Brain microvascular endothelial cell (primary cell): ENCODE results near the gene PTPRU.

Source experiments
- DNase-seq: peaks from one replicate; pipeline ENCODE4 v3.0.0-alpha.2; 2020
- H3K27ac ChIP-seq: fragments of 250-450 bp; sonication (Bioruptor Pico); 2 replicates; pipeline ENCODE4 v1.5.1; 2020; ENCODE audit warnings: mild to moderate bottlenecking, moderate library complexity
- H3K27me3 ChIP-seq: fragments of 250-450 bp; sonication (Bioruptor Pico); replicated peaks from 2 replicates; pipeline ENCODE4 v1.5.1; 2020; ENCODE audit warnings: mild to moderate bottlenecking
- H3K36me3 ChIP-seq: fragments of 250-450 bp; sonication (Bioruptor Pico); replicated peaks from 2 replicates; pipeline ENCODE4 v1.5.1; 2020; ENCODE audit warnings: mild to moderate bottlenecking
- H3K4me3 ChIP-seq: 2 replicates; pipeline ENCODE4 v1.5.1; 2011; ENCODE audit warnings: low read depth, mild to moderate bottlenecking, control low read depth, low read length, moderate library complexity
- in situ Hi-C: cut with HindIII; loops from 2 replicates; pipeline ENCODE4 v1.10.0; 2017; ENCODE audit warnings: low sequenced_read_pairs, low pct_ligation_motif_present
- TF ChIP-seq, protein P1 (sequence below): IDR thresholded peaks from 2 replicates; pipeline ENCODE4 v1.5.1; 2011; ENCODE audit warnings: low read depth, mild to moderate bottlenecking, moderate library complexity, low read length, control low read depth, inconsistent platforms; ENCODE audit errors: missing control alignments

The PTPRU gene

GRCh38 chr1:29303201-29304024 lies 67.1 kb downstream of the PTPRU start:
- no peak overlapping the region for H3K4me3 ChIP-seq
- no peaks in the 10 kb centered on the region for H3K27me3 ChIP-seq
- no peak overlapping the region for H3K27ac ChIP-seq
- TF ChIP-seq, protein P1, sequence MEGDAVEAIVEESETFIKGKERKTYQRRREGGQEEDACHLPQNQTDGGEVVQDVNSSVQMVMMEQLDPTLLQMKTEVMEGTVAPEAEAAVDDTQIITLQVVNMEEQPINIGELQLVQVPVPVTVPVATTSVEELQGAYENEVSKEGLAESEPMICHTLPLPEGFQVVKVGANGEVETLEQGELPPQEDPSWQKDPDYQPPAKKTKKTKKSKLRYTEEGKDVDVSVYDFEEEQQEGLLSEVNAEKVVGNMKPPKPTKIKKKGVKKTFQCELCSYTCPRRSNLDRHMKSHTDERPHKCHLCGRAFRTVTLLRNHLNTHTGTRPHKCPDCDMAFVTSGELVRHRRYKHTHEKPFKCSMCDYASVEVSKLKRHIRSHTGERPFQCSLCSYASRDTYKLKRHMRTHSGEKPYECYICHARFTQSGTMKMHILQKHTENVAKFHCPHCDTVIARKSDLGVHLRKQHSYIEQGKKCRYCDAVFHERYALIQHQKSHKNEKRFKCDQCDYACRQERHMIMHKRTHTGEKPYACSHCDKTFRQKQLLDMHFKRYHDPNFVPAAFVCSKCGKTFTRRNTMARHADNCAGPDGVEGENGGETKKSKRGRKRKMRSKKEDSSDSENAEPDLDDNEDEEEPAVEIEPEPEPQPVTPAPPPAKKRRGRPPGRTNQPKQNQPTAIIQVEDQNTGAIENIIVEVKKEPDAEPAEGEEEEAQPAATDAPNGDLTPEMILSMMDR, result no peak
- in situ Hi-C loops, result no loop called here
- H3K36me3 ChIP-seq, result no peaks in the 10 kb centered on the region
- DNase-seq, result no peak

DNA sequence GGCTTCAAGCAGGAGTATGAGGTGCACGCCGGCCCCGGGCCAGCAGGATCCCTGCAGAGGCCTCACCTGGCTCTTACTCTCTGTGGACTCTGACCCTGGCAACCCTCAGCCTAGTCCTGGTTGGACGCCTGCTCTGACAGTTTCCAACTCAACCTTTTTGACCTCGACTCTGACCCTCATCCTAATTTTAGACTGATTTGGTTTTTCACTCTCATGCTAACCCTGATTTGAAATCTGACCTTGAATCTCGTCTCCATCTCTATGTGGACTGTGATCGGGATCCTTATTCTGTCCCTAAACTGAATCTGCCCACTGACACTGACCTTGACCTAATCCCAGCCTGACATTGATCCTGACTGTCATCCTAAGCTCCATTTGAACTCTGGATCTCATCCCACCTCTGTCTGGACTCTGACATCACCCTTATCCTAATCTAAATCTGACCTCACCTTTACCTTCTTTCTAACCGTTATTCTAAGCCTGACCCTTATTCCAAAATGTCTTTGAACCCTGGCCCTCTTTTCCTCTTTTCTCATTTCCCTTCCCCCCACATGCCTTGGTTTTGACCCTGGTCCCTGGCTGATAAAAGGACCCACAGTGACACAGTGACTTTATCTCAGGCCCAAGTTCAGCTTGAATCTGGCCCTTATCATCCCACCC lies 67.8 kb downstream of the PTPRU start:
- no peaks in the 10 kb centered on the region for H3K36me3 ChIP-seq
- no peak for DNase-seq
- no peak overlapping the region for H3K4me3 ChIP-seq
- TF ChIP-seq, protein P1, result no peak
- H3K27me3 ChIP-seq, result no peaks in the 10 kb centered on the region
- H3K27ac ChIP-seq, result no peak overlapping the region
- in situ Hi-C loops, result no loop called here

DNA sequence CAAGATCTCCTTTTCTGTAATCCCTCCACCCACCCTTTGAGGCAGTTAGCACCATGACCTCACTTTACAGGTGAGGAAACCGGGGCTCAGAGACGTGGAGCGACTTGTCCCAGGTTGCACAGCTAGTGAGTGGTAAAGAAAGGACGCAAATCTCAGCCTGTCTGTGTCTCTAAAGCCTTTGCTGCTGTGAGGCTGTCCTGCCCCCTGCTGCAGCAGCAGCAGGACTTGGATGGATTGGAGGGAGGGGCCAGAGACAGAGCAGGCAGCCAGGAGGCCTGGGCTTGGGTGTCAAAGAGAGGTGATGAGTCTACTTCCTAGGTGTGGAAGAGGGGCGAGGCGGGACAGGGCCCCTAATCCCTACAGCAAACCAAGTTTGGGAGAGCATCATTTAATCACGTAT lies 69.6 kb downstream of the PTPRU start:
- no peaks in the 10 kb centered on the region for H3K36me3 ChIP-seq
- no peak for DNase-seq
- H3K27me3 ChIP-seq, result no peaks in the 10 kb centered on the region
- no peak overlapping the region for H3K4me3 ChIP-seq
- TF ChIP-seq, protein P1, result no peak
- H3K27ac ChIP-seq, result no peak overlapping the region
- in situ Hi-C loops, result no loop called here

DNA sequence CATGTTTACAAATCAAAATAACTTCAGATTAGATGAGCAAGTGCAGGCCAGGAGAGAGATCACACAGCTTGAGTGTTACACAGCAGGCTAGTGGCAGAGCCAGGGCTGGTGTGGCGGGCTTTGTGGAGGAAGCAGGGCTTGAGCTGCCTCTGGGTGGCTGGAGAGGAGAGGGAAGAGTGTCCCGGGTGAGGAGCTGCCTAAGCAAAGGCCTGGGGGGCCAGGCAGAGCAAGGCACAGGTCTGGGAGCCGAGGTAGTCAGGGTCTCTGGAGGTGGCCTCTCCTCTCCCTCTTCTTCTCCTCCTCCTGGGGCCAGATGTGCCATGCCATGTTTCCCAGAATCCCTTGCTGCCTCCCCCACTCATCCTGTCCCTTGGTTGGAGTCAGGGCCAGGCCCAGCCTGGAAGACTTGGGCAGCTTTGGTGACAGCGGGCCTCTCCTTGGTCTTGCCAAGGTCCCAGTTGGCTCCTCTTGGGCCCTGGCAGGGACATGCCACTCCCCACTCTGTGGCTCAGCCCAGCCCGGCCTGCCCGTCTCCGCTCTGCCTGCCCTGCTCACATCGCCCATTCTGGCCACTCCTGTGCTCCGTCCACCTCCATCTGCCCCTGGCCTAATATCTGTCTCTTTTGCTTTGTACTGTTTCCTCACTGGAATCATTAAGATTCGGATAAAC lies 70.3 kb downstream of the PTPRU start:
- H3K36me3 ChIP-seq, result no peaks in the 10 kb centered on the region

DNA sequence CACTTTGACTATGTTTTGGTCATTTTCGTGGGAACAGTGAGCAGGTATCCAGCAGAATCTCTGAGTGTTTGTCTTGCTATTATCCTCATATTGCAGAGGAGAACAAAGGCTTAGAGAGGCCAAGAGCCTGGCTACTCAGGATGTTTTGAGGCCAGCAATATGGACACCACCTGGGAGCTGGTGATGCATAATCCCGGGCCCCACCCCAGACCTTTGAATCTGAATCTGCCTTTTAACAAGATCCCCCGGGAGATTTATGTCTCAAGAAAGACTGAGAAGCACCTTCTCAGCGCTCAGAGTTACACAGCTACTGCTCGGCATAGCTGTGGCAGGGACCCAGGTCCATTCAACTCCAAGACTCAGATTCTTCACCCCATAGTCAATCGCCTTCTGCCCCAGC lies 72.8 kb downstream of the PTPRU start:
- no peak overlapping the region for H3K4me3 ChIP-seq
- H3K36me3 ChIP-seq, result no peaks in the 10 kb centered on the region
- TF ChIP-seq, protein P1, result no peak
- H3K27ac ChIP-seq, result no peak overlapping the region
- in situ Hi-C loops, result no loop called here
- no peak for DNase-seq
- no peaks in the 10 kb centered on the region for H3K27me3 ChIP-seq

More for the DNA sequence above, 70.3 kb downstream of the PTPRU start:
- Histone ChIP-seq H3K27ac (no peak overlapping the region), H3K27me3 (no peaks in the 10 kb centered on the region), H3K4me3 (no peak overlapping the region)
- in situ Hi-C loops, result no loop called here
- TF ChIP-seq, protein P1, result no peak
- DNase-seq, result no peak
